ENCODE results near the gene KRTAP4-6. TPM values are rescaled to one million over a fixed set of nuclear protein-coding genes. Genes with fewer than 3 reads are reported as not detected.
A peak's percentile ranks its signal among the peaks of the same experiment; 100 is the strongest.
"Not testable (repeated sequence)": the region's sequence is repeated elsewhere in the genome, so short reads cannot be mapped to it uniquely, and the experiment has no call there.

Gene KRTAP4-6
- total and polyA plus RNA-seq, 3 donors from 2014 or later: not detected

DNA sequence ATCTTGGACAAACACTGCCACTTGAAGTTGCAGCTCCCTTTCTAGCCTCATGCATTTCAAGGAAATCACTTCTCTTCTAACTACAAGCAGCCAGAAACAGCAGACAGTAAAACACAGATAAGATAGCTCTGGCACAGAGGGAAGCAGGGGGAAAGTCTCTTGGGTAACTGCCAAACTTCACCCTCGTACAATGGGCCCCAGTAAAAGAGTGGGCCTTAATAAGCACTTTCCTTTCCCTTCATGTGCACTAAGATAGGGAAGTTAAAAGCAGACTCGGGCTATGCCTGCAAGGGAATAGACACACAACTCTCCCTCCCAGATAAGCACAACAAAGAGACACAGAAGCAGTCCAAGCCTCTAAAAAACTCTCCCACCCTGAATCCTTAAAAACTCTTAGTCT is 13.5 kb upstream of the KRTAP4-6 start:
- 18 to 38% methylated on average over 2 of the region's 2 CpGs for WGBS, 2 donors
- peak; percentile 41 for DNase-seq
- no peak overlapping the region for H3K4me3 ChIP-seq
- no peaks in the 10 kb centered on the region for H3K36me3 ChIP-seq (ENCODE audit: low read depth, missing control alignments)
- H3K27me3 ChIP-seq: no peaks in the 10 kb centered on the region
- intact Hi-C loops (cut with DNase I; ENCODE audit: low total_unique reads): no loop called here
- H3K4me1 ChIP-seq: no peaks in the 10 kb centered on the region
- H3K9me3 ChIP-seq: no peaks in the 10 kb centered on the region
- TF ChIP-seq POLR2A (IDR thresholded peaks at IDR 0.05): no peak
- TF ChIP-seq, protein P1, sequence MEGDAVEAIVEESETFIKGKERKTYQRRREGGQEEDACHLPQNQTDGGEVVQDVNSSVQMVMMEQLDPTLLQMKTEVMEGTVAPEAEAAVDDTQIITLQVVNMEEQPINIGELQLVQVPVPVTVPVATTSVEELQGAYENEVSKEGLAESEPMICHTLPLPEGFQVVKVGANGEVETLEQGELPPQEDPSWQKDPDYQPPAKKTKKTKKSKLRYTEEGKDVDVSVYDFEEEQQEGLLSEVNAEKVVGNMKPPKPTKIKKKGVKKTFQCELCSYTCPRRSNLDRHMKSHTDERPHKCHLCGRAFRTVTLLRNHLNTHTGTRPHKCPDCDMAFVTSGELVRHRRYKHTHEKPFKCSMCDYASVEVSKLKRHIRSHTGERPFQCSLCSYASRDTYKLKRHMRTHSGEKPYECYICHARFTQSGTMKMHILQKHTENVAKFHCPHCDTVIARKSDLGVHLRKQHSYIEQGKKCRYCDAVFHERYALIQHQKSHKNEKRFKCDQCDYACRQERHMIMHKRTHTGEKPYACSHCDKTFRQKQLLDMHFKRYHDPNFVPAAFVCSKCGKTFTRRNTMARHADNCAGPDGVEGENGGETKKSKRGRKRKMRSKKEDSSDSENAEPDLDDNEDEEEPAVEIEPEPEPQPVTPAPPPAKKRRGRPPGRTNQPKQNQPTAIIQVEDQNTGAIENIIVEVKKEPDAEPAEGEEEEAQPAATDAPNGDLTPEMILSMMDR (IDR thresholded peaks at IDR 0.05): no peak
- no peak overlapping the region for H3K27ac ChIP-seq

DNA sequence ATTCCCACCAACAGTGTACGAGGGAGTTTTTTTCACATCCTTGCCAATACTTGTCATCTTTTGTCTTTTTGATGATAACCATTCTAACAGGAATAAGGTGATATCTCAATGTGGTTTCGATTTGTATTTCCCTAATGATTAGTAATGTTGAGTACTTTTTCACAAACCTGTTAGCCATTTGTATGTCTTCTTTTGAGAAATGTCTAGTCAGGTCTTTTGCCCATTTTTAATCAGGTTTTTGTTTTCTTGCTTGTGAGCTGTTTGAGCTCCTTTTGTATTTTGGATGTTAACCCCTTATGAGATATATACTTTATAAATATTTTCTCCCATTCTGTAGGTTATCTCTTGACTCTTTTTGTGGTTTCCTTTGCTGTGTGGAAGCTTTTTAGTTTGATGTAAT is 11.2 kb upstream of the KRTAP4-6 start:
- intact Hi-C loops (cut with DNase I; ENCODE audit: low total_unique reads): no loop called here
- Histone ChIP-seq H3K4me1 (no peaks in the 10 kb centered on the region), H3K9me3 (no peaks in the 10 kb centered on the region), H3K27me3 (no peaks in the 10 kb centered on the region), H3K27ac (no peak overlapping the region), H3K4me3 (no peak overlapping the region), H3K36me3 (ENCODE audit: low read depth, missing control alignments) (no peaks in the 10 kb centered on the region)
- no peak for DNase-seq
- TF ChIP-seq, protein P1 (IDR thresholded peaks at IDR 0.05): no peak
- no peak for TF ChIP-seq POLR2A (IDR thresholded peaks at IDR 0.05)
- 69 to 75% methylated on average over 2 of the region's 2 CpGs for WGBS, 2 donors

DNA sequence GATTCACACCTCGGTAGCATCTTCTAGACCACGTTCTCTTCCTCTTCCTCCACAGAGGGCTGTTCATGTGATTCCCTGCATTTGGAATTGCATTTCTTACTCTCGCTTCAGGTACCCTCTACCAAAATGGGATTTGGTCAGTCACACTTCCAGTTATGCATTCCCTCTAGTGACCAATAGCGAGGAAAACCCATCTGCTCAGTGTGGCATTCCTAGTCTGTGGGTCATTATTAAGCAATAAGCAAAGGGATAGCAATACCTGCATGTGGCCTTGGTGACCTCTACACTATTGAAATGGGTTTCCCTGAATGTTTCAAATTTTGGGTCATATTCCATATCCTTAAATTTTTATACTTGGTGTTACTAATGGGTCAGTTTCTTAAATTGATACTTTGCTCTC is 9.7 kb upstream of the KRTAP4-6 start:
- intact Hi-C loops (cut with DNase I; ENCODE audit: low total_unique reads): no loop called here

DNA sequence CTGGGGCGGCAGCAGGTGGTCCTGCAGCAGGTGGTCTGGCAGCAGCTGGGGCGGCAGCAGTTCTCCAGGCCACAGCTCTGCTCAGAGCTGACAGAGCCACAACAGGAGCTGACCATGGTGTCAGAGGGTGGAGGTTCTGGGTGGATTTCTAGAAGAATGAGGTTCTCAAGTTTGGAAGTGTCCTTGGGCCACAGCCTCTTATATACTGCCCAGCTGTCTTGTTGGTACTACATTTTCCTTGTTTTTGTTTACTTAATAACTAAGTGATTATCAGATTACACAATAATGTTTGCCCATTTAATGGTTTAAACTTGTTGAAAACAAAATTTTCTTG is 9.3 kb upstream of the KRTAP4-6 start, which contains the start of gene KRTAP4-5:
TSS of gene KRTAP4-5 (minus strand) at position 174 of the 334 bp plus-strand sequence. CDS start at position 116, 58 bp downstream.
- intact Hi-C loops (cut with DNase I; ENCODE audit: low total_unique reads): no loop called here
- no peaks in the 10 kb centered on the region for H3K27me3 ChIP-seq
- TF ChIP-seq POLR2A (IDR thresholded peaks at IDR 0.05): no peak
- TF ChIP-seq, protein P1 (IDR thresholded peaks at IDR 0.05): no peak
- WGBS, 2 donors: 45 to 67% methylated on average over 2 of the region's 2 CpGs
- no peak within 1 kb of the TSS for H3K4me3 ChIP-seq
- no peak within 1 kb of the TSS for H3K27ac ChIP-seq
- H3K36me3 ChIP-seq (ENCODE audit: low read depth, missing control alignments): no peaks in the 10 kb centered on the region
- no peaks in the 10 kb centered on the region for H3K4me1 ChIP-seq
- DNase-seq: no peak
- no peaks in the 10 kb centered on the region for H3K9me3 ChIP-seq

More for the DNA sequence above, 9.7 kb upstream of the KRTAP4-6 start:
- Histone ChIP-seq H3K9me3 (no peaks in the 10 kb centered on the region), H3K4me1 (no peaks in the 10 kb centered on the region), H3K4me3 (no peak overlapping the region), H3K36me3 (ENCODE audit: low read depth, missing control alignments) (no peaks in the 10 kb centered on the region), H3K27ac (no peak overlapping the region), H3K27me3 (no peaks in the 10 kb centered on the region)
- DNase-seq: no peak
- WGBS, 2 donors: 83 to 91% methylated on average over 4 of the region's 4 CpGs
- TF ChIP-seq, protein P1 (IDR thresholded peaks at IDR 0.05): no peak
- TF ChIP-seq POLR2A (IDR thresholded peaks at IDR 0.05): no peak

DNA sequence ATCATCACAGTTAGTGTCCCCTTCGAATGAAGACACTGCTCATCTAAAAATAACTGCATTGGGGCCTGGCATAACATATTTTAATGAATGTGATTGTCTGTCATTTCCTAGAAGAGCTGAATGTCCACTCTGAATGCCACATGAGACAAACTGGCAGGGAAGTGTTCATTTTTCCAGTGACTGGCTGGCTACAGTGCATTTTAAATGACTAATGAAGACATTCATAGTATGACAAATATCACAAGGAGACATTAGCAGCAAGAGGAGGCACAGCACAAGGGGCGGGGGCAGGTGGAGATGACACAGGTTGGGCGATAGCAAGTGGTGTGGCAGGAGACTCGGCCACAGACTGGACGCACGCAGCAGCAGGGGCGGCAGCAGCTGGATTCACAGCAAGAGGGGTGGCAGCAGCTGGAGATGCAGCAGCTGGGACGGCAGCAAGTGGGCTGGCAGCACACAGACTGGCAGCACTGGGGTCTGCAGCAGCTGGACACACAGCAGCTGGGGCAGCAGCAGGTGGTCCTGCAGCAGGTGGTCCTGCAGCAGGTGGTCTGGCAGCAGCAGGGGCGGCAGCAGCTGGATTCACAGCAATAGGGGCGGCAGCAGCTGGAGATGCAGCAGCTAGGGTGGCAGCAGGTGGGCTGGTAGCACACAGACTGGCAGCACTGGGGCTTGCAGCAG is 8.8 kb upstream of the KRTAP4-6 start:
- H3K4me3 ChIP-seq; intact Hi-C loops (cut with DNase I; ENCODE audit: low total_unique reads); H3K4me1 ChIP-seq; H3K36me3 ChIP-seq (ENCODE audit: low read depth, missing control alignments); H3K27me3 ChIP-seq; H3K9me3 ChIP-seq; DNase-seq; H3K27ac ChIP-seq: not testable (repeated sequence)
- 85 to 88% methylated on average over 10 of the region's 10 CpGs for WGBS, 2 donors
